HepG2 (cell line): Measurements from ENCODE around the gene TRABD. TPM values are rescaled to one million over a fixed set of nuclear protein-coding genes. Genes with fewer than 3 reads are reported as not detected.

Source experiments
- CREM ChIP-seq, 2 experiments: sonication (generic) in 1 of 2; formaldehyde crosslinking in 1 of 2; IDR thresholded peaks; 2 replicates each; pipeline versions ENCODE4 v1.4.0 to v1.6.1; 2016 to 2020; ENCODE audit warnings: antibody characterized with exemption in 1 of 2, mild to moderate bottlenecking in 1 of 2, missing genetic modification reagents in 1 of 2
- FOXA1 ChIP-seq, 2 experiments: fragments of 450-650 bp in 1 of 2; sonication (generic) in 1 of 2; formaldehyde crosslinking in 1 of 2; IDR thresholded peaks; 2 replicates each; pipeline versions ENCODE4 v1.4.0 to v1.6.1; 2016 to 2020; ENCODE audit warnings: missing genetic modification reagents in 1 of 2
- FOXM1 ChIP-seq: sonication (generic); formaldehyde crosslinking; IDR thresholded peaks from 2 replicates; pipeline ENCODE4 v1.5.0; 2020; ENCODE audit warnings: missing genetic modification reagents
- FUBP1 ChIP-seq: sonication (generic); formaldehyde crosslinking; IDR thresholded peaks from 2 replicates; pipeline ENCODE4 v1.5.1; 2020; ENCODE audit warnings: missing genetic modification reagents, mild to moderate bottlenecking, borderline replicate concordance
- HDAC1 ChIP-seq: sonication (generic); formaldehyde crosslinking; IDR thresholded peaks from 2 replicates; pipeline ENCODE4 v1.5.1; 2020; ENCODE audit warnings: mild to moderate bottlenecking, missing genetic modification reagents
- SAFB2 ChIP-seq: sonication (generic); formaldehyde crosslinking; IDR thresholded peaks from 2 replicates; pipeline ENCODE4 v1.5.1; 2020; ENCODE audit warnings: missing genetic modification reagents, low read depth, mild to moderate bottlenecking, borderline replicate concordance
- SALL1 ChIP-seq: sonication (generic); formaldehyde crosslinking; IDR thresholded peaks from 2 replicates; pipeline ENCODE4 v1.8.0; 2022; ENCODE audit warnings: mild to moderate bottlenecking, missing genetic modification reagents
- SETDB1 ChIP-seq: sonication (generic); formaldehyde crosslinking; IDR thresholded peaks from 2 replicates; pipeline ENCODE4 v1.5.1; 2020; ENCODE audit warnings: missing genetic modification reagents, mild to moderate bottlenecking, borderline replicate concordance
- SIX4 ChIP-seq: sonication (generic); formaldehyde crosslinking; IDR thresholded peaks from 2 replicates; pipeline ENCODE4 v1.4.0; 2020; ENCODE audit warnings: missing genetic modification reagents
- TFAP4 ChIP-seq: sonication (generic); IDR thresholded peaks from 2 replicates; pipeline ENCODE4 v1.6.1; 2016; ENCODE audit warnings: low read depth, borderline replicate concordance
- ZBTB7A ChIP-seq: sonication (generic); formaldehyde crosslinking; IDR thresholded peaks from 2 replicates; pipeline ENCODE4 v1.8.0; 2022; ENCODE audit warnings: mild to moderate bottlenecking, missing genetic modification reagents
- ZNF362 ChIP-seq: sonication (generic); formaldehyde crosslinking; IDR thresholded peaks from 2 replicates; pipeline ENCODE4 v1.4.0; 2020; ENCODE audit warnings: missing genetic modification reagents, mild to moderate bottlenecking, borderline replicate concordance
- ZNF609 ChIP-seq: sonication (generic); formaldehyde crosslinking; IDR thresholded peaks from 2 replicates; pipeline ENCODE4 v1.4.0; 2020; ENCODE audit warnings: mild to moderate bottlenecking, missing genetic modification reagents, borderline replicate concordance
- ZNF670 ChIP-seq: sonication (generic); formaldehyde crosslinking; IDR thresholded peaks from 2 replicates; pipeline ENCODE4 v1.8.0; 2022; ENCODE audit warnings: mild to moderate bottlenecking, missing genetic modification reagents, borderline replicate concordance
- ZUFSP ChIP-seq: sonication (generic); formaldehyde crosslinking; IDR thresholded peaks from 2 replicates; pipeline ENCODE4 v1.9.0; 2021; ENCODE audit warnings: missing genetic modification reagents, mild to moderate bottlenecking, borderline replicate concordance
- polyA plus RNA-seq, 8 experiments: library from polyadenylated mRNA; depleted of rRNA in 3 of 8; stranded (reverse) in 7 of 8; unstranded in 1 of 8; fragments of >200 nt; fragmentation: Illumina TruSeq in 4 of 8; extraction: Trizol in 4 of 8; gene quantifications; 2 replicates each; pipeline versions ENCODE4 v1.2.1 to v1.2.3, GENCODE V29; 2011 to 2016; ENCODE audit warnings: low read depth in 4 of 8, missing spikeins in 1 of 8, mixed read lengths in 1 of 8; ENCODE audit not compliant: insufficient read depth in 1 of 8
- total RNA-seq, 5 experiments: library from RNA; depleted of rRNA; stranded (reverse); fragments of >200 nt; fragmentation: Illumina TruSeq; extraction: Trizol; gene quantifications; 2 replicates each; pipeline ENCODE4 v1.2.3, GENCODE V29; 2016; ENCODE audit warnings: low read depth in 1 of 5

Gene TRABD
- total and polyA plus RNA-seq, 2 of the 13 experiments (the other 11 are each of a cell fraction or from before 2014, with no cell fraction given), result 21.5 to 28.9 TPM

GRCh38 chr22:50141891-50142363 is 43.8 kb upstream of the TRABD start (continued):
- TF ChIP-seq CREM (IDR thresholded peaks at IDR 0.05) (peak; percentile 40; the same call in 1 of the 2 replicates), CREM (CRISPR knock-in tag; IDR thresholded peaks at IDR 0.05) (no peak), TFAP4 (peak; percentile 96), ZBTB7A (CRISPR knock-in tag) (peak; percentile 65; the same call in 1 of the 2 replicates), FOXA1 (IDR thresholded peaks at IDR 0.05) (peak; percentile 70), FOXA1 (CRISPR knock-in tag; IDR thresholded peaks at IDR 0.05) (0 out of 2 replicates have a peak, but pooled peaks have one; percentile 12), ZNF670 (CRISPR knock-in tag) (0 out of 2 replicates have a peak, but pooled peaks have one; percentile 40), SALL1 (CRISPR knock-in tag) (peak; percentile 37; the same call in 1 of the 2 replicates), SAFB2 (no peak), ZNF609 (CRISPR knock-in tag) (peak; percentile 59; the same call in 1 of the 2 replicates), ZNF362 (CRISPR knock-in tag) (peak; percentile 33; the same call in 1 of the 2 replicates), SIX4 (CRISPR knock-in tag) (no peak), FOXM1 (no peak), SETDB1 (CRISPR knock-in tag) (no peak), HDAC1 (CRISPR knock-in tag) (peak; percentile 57; the same call in 1 of the 2 replicates), ZUFSP (CRISPR knock-in tag) (no peak), FUBP1 (CRISPR knock-in tag) (no peak)
